Left lung (tissue), 10 donors: ENCODE results near the gene GDF2. TPM values are rescaled to one million over a fixed set of nuclear protein-coding genes. Genes with fewer than 3 reads are reported as not detected.

Experiments
- ATAC-seq: fragments of 200-7000 bp; cut with Tn5 transposase; one replicate; pipeline ENCODE4 v1.9.1; 2020; ENCODE audit warnings: moderate library complexity
- DNase-seq, 4 donors: peaks; one replicate each; pipeline ENCODE4 v3.0.0-alpha.2; 2013 to 2020
- H3K27ac ChIP-seq, 2 donors: fragments of 200-600 bp; sonication (generic) in 1 of 2; one replicate each; pipeline versions ENCODE4 v1.5.0 to v1.8.0; 2020 to 2021
- H3K27me3 ChIP-seq, 2 donors: fragments of 200-600 bp; sonication (generic) in 1 of 2; one replicate each; pipeline versions ENCODE4 v1.5.0 to v1.8.0; 2020 to 2021
- H3K36me3 ChIP-seq, 2 donors: fragments of 200-600 bp; sonication (generic) in 1 of 2; one replicate each; pipeline versions ENCODE4 v1.5.0 to v1.8.0; 2020 to 2021
- H3K4me1 ChIP-seq, 2 donors: fragments of 200-600 bp; one replicate each; pipeline ENCODE4 v1.8.0; 2021
- H3K4me3 ChIP-seq, 2 donors: fragments of 200-600 bp; sonication (generic) in 1 of 2; one replicate each; pipeline versions ENCODE4 v1.5.0 to v1.8.0; 2020 to 2021; ENCODE audit warnings: mild to moderate bottlenecking in 1 of 2
- H3K9me3 ChIP-seq, 2 donors: fragments of 200-600 bp; sonication (generic) in 1 of 2; one replicate each; pipeline versions ENCODE4 v1.5.0 to v1.8.0; 2020 to 2021
- CTCF ChIP-seq, 2 donors: fragments of 200-600 bp; sonication (generic) in 1 of 2; IDR thresholded peaks; one replicate each; pipeline versions ENCODE4 v1.5.0 to v1.8.0; 2021; ENCODE audit warnings: antibody characterized with exemption in 2 of 2
- intact Hi-C, 2 donors: fragments of 100-400 bp; cut with DNase I; formaldehyde crosslinking; loops; one replicate each; pipeline versions ENCODE4 v1.11.2 to v1.14.2; 2022
- polyA plus RNA-seq, 6 donors: library from polyadenylated mRNA; unstranded; fragments of 120-200 nt; gene quantifications; one replicate each; pipeline ENCODE4 v1.2.1, GENCODE V29; 2013; ENCODE audit not compliant: insufficient read length in 6 of 6
- total RNA-seq, 2 donors: library from RNA; stranded (reverse); fragmentation: NEBNext Ultra II Directional; extraction: Animal tissue kit (Norgen Biotek cat#: 25700); gene quantifications; one replicate each; pipeline ENCODE4 v1.2.1, GENCODE V29; 2021
- donor health status: DM: no; HTN: yes; CAD: no.
- donor health status: DM: no; HTN: no; CAD: no.

The GDF2 gene
- total and polyA plus RNA-seq, 8 donors = 0.20 to 0.39 (median 0.23) TPM; not detected in 2

- ATAC-seq = no peak
- no peak for TF ChIP-seq CTCF (IDR thresholded peaks at IDR 0.05)
- Histone ChIP-seq H3K36me3 (no peaks in the 10 kb centered on the region), H3K27ac (no peak overlapping the region), H3K4me3 (no peak overlapping the region), H3K9me3 (no peaks in the 10 kb centered on the region), H3K4me1 (peaks cover 0 to 6% of the 10 kb centered on the region in 2 donors), H3K27me3 (peaks cover 0 to 25% of the 10 kb centered on the region in 2 donors)
- intact Hi-C loops = loop anchor here (10.0 kb wide), 2 partner anchors 268 to 288 kb away; no protein-coding TSS in a partner anchor
- no peak for DNase-seq
These were observed 9.6 kb upstream of the GDF2 start for GRCh38 chr10:47312663-47312995.

GRCh38 chr10:47314416-47314970 lies 7.8 kb upstream of the GDF2 start:
- Histone ChIP-seq H3K27ac (no peak overlapping the region), H3K27me3 (peaks cover 0 to 24% of the 10 kb centered on the region in 2 donors), H3K4me1 (peaks cover 0 to 6% of the 10 kb centered on the region in 2 donors), H3K9me3 (no peaks in the 10 kb centered on the region), H3K36me3 (no peaks in the 10 kb centered on the region), H3K4me3 (no peak overlapping the region)
- ATAC-seq (no peak), DNase-seq (no peak)
- intact Hi-C loops = loop anchor here (10.0 kb wide), 2 partner anchors 270 to 290 kb away; no protein-coding TSS in a partner anchor
- no peak for TF ChIP-seq CTCF (IDR thresholded peaks at IDR 0.05)

- ATAC-seq = no peak
- Histone ChIP-seq H3K27me3 (peaks cover 0 to 15% of the 10 kb centered on the region in 2 donors), H3K4me1 (peaks cover 0 to 6% of the 10 kb centered on the region in 2 donors), H3K4me3 (no peak overlapping the region), H3K36me3 (no peaks in the 10 kb centered on the region), H3K9me3 (no peaks in the 10 kb centered on the region), H3K27ac (no peak overlapping the region)
- intact Hi-C loops = loop anchor here (10.0 kb wide), 2 partner anchors 271 to 291 kb away; no protein-coding TSS in a partner anchor
- no peak for DNase-seq
- no peak for TF ChIP-seq CTCF (IDR thresholded peaks at IDR 0.05)
These were observed 6.8 kb upstream of the GDF2 start for GRCh38 chr10:47315421-47315820.

- no peak for DNase-seq
- no peak overlapping the region for H3K4me3 ChIP-seq
- ATAC-seq = no peak
- TF ChIP-seq CTCF (IDR thresholded peaks at IDR 0.05) = no peak
- intact Hi-C loops = loop anchor here (10.0 kb wide), 2 partner anchors 271 to 291 kb away; no protein-coding TSS in a partner anchor
- H3K27me3 ChIP-seq = peaks cover 0 to 14% of the 10 kb centered on the region in 2 donors
- no peak overlapping the region for H3K27ac ChIP-seq
- H3K9me3 ChIP-seq = no peaks in the 10 kb centered on the region
- H3K36me3 ChIP-seq = no peaks in the 10 kb centered on the region
- peaks cover 0 to 6% of the 10 kb centered on the region in 2 donors for H3K4me1 ChIP-seq
These were observed 6.1 kb upstream of the GDF2 start for GRCh38 chr10:47316131-47316530.

- Histone ChIP-seq H3K36me3 (no peaks in the 10 kb centered on the region), H3K27me3 (peaks cover 0 to 12% of the 10 kb centered on the region in 2 donors), H3K4me3 (no peak overlapping the region), H3K9me3 (no peaks in the 10 kb centered on the region), H3K27ac (no peak overlapping the region), H3K4me1 (peaks cover 0 to under 1% of the 10 kb centered on the region in 2 donors)
- DNase-seq = no peak
- ATAC-seq = no peak
- TF ChIP-seq CTCF (IDR thresholded peaks at IDR 0.05) = no peak
- intact Hi-C loops = loop anchor here (10.0 kb wide), 2 partner anchors 272 to 292 kb away; no protein-coding TSS in a partner anchor
These were observed 5.0 kb upstream of the GDF2 start for GRCh38 chr10:47317251-47317650.
